Left hindlimb (tissue), 1 donor: Measurements from ENCODE around the gene BPNT1.
A peak's percentile ranks its signal among the peaks of the same experiment; 100 is the strongest.
"Not testable (repeated sequence)": the region's sequence is repeated elsewhere in the genome, so short reads cannot be mapped to it uniquely, and the experiment has no call there.

ENCODE experiments used
- DNase-seq: peaks from one replicate; pipeline ENCODE4 v3.0.0-alpha.2; 2018

Gene BPNT1

GRCh38 chr1:220076861-220077762, 12.5 kb downstream of the BPNT1 start:
- no peak for DNase-seq

DNA sequence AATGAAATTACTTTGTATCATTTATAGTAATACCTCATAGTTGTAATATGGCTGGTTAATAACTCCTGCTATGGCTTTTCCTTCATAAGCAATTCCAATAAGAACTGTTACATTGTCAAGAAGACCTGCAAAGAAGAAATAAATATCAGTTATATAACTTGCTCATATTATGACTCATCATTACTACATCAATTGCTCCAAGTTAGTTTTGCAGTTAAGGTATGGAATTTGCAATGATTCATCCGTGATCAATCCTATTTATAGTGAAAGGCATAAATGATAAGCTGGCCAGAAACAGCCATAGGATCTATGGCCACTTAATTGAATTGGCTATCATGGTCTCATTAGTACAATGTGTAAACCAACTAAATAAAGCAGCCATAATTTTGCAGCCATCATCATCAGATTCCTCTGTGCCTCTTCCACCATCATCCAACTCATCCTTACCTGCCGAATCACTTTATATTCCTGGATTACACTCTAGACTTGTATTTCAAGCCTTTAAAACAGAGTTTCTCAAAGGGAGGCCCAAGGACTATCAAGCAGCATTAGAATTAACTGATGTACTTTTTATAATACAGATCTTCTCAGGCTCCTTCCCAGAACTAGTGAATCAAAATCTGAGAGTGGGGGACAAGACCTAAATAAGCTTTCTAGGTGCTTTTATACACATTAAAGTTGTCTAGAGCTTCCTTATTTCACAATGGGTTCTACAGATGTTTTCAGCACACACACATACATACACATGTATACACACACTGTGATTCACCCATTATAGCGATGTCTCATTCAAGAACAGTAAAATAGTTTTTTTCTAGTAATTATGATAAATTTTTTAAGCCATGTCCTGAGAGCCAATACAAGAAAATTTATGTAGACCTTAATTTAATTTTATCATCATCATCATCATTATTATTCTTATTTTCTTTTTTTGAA, 22.1 kb downstream of the BPNT1 start:
- no peak for DNase-seq

DNA sequence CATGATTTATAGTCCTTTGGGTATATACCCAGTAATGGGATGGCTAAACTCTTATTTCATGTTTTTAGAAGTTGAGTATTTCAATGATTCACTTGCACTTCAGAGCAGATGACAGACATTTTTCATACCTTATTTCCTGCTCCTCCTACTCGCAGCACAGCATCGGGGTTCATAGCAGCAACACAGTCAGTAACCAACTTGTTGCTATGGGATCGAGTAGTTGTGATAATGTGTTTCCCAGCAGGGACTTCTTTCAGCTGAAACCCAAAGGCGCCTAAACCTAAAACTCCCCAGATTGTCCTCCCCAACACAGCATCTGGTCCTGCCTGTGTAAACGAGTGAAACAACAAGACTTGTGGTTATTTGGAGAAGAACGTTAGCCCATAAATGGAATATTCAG, 27.0 kb downstream of the BPNT1 start:
- no peak for DNase-seq

DNA sequence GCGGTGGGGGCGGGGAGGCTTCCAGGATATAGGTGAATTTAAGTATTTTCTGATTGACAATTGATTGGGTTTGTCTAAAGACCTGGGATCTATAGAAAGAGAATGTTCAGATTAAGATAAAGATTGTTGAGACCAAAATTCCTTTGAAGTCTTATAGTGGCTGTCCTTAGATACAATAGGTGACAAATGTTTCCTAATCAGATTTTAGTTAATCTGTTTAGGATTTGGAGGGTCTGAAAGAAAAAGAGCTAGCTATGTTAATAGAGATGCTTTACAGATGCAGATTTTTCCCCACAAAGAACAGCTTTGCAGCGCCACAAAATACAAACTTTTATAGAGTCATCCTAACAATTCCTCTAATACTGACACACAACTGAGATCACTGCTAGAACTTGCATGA, 28.7 kb downstream of the BPNT1 start:
- DNase-seq, result no peak

DNA sequence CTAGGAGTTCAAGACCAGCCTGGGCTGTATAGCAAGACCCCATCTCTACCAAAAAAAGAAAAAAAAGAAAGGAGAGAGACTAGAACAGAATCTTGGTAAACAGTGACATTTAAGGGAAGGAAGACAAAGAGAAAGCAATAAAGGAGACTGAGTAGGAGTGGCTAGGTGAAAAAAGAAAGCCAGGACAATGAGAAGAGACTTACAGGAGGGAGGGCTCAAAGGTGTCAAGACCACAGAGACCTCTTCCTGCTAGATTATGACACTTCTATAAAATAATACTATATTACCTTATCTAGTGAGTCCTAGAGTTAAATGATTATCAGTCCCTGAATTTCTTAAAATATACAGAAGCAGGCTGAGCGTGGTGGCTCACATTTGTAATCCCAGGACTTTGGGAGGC, 33.2 kb downstream of the BPNT1 start:
- DNase-seq, result no peak

- peak; percentile 96 for DNase-seq
Measured at GRCh38 chr1:220046052-220046930, 43.3 kb downstream of the BPNT1 start, which contains the start of gene EPRS1. Gene EPRS1, minus strand, starts transcription at chr1:220046505. Its CDS starts 117 bp downstream, at chr1:220046388.

GRCh38 chr1:220045356-220046051, 44.1 kb downstream of the BPNT1 start:
- no peak for DNase-seq

GRCh38 chr1:220044678-220045355, 44.8 kb downstream of the BPNT1 start:
- DNase-seq, result no peak

- DNase-seq, result no peak
Measured at GRCh38 chr1:220043646-220044045, 45.9 kb downstream of the BPNT1 start.

DNA sequence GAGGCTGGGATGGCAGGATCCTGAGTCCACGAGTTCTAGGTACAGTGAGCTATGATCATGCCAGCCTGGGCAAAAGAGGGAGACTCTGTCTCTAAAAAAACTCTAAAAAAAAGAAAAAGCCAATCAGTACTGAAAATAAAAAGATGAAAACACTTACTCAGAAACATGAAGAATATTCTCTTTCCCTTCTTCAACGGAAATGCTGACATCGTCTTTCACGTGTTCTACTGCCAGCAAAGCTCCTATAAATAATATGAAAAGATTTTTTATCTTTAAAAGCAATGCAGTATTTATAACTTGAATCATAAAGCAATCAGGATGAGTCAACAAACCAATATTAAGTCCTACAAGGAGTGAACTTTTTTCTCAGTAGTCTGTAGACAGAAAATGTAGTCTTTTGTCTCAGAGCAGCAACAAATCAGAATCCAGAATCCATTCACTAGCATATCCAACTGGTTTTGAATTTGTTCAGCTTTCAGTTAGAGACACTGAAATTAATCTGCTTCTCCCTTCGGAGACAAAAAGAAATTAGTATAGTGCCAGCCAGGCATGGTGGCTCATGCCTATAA, 49.5 kb downstream of the BPNT1 start:
- no peak for DNase-seq

- DNase-seq, result no peak
Measured at GRCh38 chr1:220038640-220039039, 50.9 kb downstream of the BPNT1 start.

DNA sequence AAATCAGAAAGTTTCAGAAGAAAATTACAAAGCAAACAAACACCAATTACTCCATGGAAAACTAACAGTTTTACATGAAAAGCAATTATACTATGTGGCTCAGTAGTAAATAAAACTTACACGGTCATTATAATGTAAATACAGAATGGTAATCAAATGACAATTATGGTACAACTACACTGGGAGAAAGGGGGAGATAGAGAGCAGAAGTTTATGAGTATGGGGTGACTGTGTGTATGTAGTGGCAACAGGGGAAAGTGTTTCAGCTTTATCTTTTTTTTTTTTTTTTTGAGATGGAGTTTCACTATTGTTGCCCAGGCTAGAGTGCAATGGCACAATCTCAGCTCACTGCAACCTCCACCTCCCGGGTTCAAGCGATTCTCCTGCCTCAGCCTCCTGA, 51.8 kb downstream of the BPNT1 start:
- not testable (repeated sequence) for DNase-seq

DNA sequence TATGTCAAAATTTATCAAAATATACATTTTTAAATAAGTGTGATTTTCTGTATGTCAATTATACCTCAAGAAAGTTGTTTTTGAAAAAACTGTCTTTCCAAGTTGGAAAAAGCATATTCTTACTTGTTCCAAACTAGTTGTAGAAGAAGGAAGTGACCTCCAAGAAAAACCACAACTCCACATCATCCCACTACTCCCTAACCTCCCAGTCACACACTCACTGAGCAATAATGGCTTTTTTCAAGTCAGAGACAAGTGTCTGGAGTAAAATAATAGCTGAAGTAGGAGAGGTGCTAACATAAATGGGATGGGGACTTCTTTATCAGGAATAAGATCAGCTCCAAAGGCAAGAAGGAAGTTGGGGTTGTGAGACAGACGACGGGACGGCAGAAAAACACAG, 56.7 kb downstream of the BPNT1 start:
- DNase-seq, result no peak

DNA sequence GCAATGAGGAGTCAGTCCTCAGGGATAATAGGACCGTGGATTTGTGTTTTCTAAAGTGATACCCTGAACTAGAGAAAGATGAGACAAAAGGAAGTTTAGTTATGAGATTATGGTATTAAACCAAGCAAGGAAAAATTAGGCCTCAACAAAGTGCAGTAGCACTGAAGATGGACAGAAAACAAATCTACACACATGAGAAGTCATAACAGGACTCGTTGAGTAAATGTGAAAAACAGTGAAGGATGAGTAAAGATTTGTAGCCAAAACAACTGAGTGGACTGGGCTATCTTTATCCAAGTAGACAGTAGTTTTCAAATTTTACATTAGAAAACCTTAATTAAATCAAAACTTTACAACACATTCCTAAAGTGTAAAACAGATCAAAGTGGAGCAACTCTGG, 58.3 kb downstream of the BPNT1 start:
- DNase-seq, result no peak

- DNase-seq, result no peak
Measured at GRCh38 chr1:220028346-220028895, 61.2 kb downstream of the BPNT1 start.

DNA sequence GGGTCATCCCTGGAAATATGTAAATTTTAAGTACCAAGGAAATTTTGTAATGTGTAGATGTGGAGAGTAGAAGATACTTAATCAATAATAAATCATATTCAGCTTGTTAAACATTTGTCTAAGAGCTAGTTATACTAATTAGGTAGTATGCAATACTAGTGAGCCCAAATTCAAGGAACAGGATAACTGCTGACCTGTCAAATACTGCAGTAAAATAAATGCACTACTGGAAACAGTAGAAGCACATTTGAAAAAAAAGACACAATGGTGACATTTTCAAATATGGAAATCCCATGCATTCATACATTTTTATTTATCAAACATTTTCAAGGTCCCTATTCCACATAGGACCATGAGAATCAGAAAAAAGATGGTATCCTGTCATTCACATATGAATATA, 70.5 kb downstream of the BPNT1 start:
- no peak for DNase-seq

GRCh38 chr1:220013497-220013896, 76.1 kb downstream of the BPNT1 start:
- no peak for DNase-seq

GRCh38 chr1:220012259-220012658, 77.3 kb downstream of the BPNT1 start:
- DNase-seq, result peak; percentile 29

DNA sequence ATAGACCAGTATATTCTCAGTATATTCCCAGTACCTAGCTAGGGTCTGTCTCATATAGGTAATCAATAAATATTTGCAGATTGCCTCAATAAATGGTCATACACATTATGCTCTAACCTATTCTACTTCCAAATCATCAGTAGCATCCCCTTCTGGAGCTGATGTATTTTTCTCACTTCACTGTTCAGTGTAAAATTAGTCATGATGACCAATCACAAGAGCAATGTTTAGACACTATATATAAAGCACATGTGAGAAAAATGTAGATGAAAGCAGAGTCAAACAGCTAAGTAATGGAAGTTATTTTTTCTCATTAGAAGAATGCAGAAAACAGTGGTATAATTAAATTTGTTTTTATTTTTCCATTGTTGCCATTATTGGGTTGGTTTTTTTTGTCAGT, 78.0 kb downstream of the BPNT1 start:
- no peak for DNase-seq
